ENCODE results near the gene PCBP4.
A peak's percentile ranks its signal among the peaks of the same experiment; 100 is the strongest.

The PCBP4 gene

DNA sequence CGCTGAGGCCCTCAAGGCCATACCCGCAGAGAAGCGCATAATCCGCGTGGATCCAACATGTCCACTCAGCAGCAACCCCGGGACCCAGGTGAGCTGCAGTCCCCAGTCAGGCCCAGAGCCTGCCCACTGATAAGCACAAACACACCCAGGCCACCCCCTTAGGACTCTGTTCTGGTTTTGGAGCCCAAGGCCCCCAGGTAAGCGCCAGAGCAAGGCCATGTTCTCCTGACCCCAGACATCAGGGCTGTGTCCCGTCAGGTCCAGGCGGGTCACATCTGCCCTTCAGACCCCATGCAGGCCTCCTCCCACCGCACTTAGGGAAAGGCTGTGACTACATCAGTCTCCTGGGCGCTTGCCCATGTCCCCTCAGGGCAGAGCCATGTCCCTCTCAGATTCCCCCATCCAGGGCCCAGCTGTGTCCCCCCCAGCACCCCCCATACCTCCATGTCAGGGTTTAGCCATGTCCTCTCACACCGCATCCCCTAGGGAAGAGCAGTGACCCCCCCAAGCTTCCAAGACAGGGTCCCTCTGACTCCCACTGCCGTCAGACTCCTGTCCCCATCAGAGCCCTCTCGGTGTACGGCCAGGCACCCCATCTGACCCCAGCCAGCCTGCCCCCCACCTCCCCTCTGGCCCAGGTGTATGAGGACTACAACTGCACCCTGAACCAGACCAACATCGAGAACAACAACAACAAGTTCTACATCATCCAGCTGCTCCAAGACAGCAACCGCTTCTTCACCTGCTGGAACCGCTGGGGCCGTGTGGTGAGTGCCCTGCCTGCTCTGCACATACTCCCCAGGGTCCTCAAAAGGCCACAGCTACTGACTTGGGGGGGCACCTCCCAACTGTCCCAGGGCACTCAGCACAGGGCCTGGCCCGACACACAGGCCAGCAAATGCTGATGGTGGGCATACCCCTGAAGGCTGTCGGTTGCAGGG is 23.5 kb downstream of the PCBP4 start:
- no peak for DNase-seq (ENCODE audit: low read depth in 1 of 2, low spot score in 1 of 2)
- no peak for TF ChIP-seq JUND (IDR thresholded peaks at IDR 0.05; ENCODE audit: low read depth)
- in situ Hi-C loops (cut with HindIII; ENCODE audit: low pct_unique_long_range_greater_than_20kb, low sequenced_read_pairs), result no loop called here

DNA sequence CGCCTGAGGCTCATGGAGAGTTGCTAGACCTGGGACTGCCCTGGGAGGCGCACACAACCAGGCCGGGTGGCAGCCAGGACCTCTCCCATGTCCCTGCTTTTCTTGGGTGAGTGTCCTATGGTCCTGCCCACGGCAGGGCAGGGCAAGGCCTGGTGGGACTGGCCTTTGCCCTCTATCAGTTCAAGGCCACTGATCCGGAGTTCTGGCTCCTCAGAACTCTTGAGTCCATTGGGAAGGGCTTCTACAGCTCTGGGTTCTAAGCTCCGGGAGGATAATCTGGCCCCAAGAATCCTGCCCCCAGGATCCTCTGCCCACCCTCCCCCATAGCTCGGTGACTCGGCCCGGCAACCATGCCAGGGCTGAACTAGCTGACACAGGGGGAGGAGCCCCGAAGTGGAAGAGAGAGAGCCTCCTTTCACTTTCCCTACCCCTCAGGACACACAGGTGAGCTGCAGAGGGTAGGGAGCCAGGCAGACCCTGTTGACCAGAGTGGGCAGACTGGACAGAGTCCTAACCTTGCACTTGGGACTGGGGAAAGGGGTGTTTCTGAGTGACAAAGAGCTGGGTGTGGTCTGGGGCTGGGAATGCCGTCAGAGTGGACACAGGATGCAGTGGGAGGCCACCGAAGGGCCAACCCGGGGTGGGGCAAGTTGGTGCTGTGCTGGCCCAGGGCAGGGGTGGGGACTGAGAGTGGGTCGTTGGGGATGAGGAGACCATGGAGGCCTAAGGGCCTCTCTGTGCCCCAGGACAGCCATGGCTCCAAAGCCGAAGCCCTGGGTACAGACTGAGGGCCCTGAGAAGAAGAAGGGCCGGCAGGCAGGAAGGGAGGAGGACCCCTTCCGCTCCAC is 24.4 kb downstream of the PCBP4 start:
- in situ Hi-C loops (cut with HindIII; ENCODE audit: low pct_unique_long_range_greater_than_20kb, low sequenced_read_pairs), result no loop called here
- peak; percentile 52 to 56 for DNase-seq (ENCODE audit: low read depth in 1 of 2, low spot score in 1 of 2)
- no peak for TF ChIP-seq JUND (IDR thresholded peaks at IDR 0.05; ENCODE audit: low read depth)

DNA sequence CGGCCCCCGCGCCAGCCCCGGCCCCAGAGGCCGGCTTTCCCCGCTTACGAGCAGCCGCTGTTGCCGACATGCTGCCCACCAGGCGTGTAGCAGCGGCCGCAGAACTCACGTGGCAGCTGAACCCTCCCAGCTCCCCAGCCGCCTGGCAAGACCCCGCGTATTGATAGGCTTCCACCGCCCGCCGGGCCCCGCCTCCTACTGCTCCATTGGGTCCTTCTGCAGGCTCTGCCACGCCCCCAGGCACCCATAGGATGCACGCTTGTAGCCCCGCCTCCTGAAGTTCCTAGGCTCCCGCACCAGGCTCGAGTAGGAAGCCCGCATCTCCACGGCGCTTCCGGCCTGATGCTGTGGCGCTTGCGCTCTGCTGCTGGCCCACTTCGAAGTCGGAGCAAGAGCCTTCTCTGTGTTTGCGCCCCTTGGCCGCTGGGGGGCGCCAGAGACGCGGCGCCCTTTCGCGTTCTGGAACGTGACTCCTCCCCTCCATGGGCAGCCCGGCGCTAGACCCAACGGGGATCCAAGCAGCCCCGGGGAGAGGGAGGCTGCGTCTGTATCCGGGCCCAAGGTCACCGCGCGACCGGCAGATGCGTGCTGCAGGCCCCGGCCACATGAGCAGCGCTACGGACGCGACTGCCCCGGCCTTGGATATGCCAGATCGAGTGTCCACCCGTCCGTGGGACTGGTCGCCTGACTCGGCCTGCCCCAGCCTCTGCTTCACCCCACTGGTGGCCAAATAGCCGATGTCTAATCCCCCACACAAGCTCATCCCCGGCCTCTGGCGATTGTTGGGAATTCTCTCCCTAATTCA is 25.3 kb downstream of the PCBP4 start, which contains the start of the genes PARP3 and RRP9:
PARP3 (plus strand) TSS at position 566 of the 805 bp plus-strand sequence. CDS start 993 bp downstream, outside the sequence.
RRP9 (minus strand) TSS at position 107 of the 805 bp plus-strand sequence; CDS start at position 70, 37 bp downstream.
- in situ Hi-C loops (cut with HindIII; ENCODE audit: low pct_unique_long_range_greater_than_20kb, low sequenced_read_pairs), result no loop called here
- no peak for TF ChIP-seq JUND (IDR thresholded peaks at IDR 0.05; ENCODE audit: low read depth)
- DNase-seq (ENCODE audit: low read depth in 1 of 2, low spot score in 1 of 2), result peak; percentile 98 to 99

- in situ Hi-C loops (cut with HindIII; ENCODE audit: low pct_unique_long_range_greater_than_20kb, low sequenced_read_pairs), result no loop called here
- TF ChIP-seq JUND (IDR thresholded peaks at IDR 0.05; ENCODE audit: low read depth), result no peak
- no peak for DNase-seq (ENCODE audit: low read depth in 1 of 2, low spot score in 1 of 2)
Measured at GRCh38 chr3:51941463-51941797, 25.8 kb downstream of the PCBP4 start.

GRCh38 chr3:51940648-51941462 is 26.4 kb downstream of the PCBP4 start:
- DNase-seq (ENCODE audit: low read depth in 1 of 2, low spot score in 1 of 2), result no peak
- TF ChIP-seq JUND (IDR thresholded peaks at IDR 0.05; ENCODE audit: low read depth), result no peak
- in situ Hi-C loops (cut with HindIII; ENCODE audit: low pct_unique_long_range_greater_than_20kb, low sequenced_read_pairs), result no loop called here

DNA sequence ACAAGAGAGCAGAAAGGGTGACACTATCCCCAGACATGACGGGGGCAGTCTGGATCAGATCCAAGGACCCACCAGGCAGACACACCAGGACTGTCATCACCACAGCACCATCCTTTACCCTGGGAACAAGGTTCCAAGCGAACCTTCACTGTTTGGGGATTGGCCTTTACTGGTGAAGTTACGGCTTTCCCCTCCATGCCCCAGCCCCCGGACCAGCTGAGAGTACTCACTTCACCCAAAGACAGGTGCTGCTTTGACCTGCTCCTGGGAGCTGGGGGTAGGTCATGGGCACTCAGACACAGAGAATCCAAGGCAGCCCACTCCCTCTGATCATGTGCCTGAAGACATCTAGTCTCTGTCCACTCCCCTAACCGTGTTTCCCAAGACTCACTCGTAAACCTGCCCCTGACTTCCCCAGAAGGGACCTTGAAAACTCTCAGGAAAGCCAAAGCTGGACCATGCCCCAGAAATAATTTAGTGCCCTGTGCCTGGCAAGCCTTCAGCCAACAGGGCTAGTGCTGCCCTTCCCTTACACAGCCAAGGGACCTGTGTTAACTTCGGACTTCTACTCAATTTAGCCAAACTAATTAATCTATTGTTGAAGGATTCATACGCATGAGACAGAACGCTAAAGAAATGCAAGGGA is 28.4 kb downstream of the PCBP4 start:
- in situ Hi-C loops (cut with HindIII; ENCODE audit: low pct_unique_long_range_greater_than_20kb, low sequenced_read_pairs), result no loop called here
- no peak for DNase-seq (ENCODE audit: low read depth in 1 of 2, low spot score in 1 of 2)
- no peak for TF ChIP-seq JUND (IDR thresholded peaks at IDR 0.05; ENCODE audit: low read depth)

- in situ Hi-C loops (cut with HindIII; ENCODE audit: low pct_unique_long_range_greater_than_20kb, low sequenced_read_pairs), result no loop called here
- no peak for TF ChIP-seq JUND (IDR thresholded peaks at IDR 0.05; ENCODE audit: low read depth)
Measured at GRCh38 chr3:51937611-51938450, 29.4 kb downstream of the PCBP4 start.

DNA sequence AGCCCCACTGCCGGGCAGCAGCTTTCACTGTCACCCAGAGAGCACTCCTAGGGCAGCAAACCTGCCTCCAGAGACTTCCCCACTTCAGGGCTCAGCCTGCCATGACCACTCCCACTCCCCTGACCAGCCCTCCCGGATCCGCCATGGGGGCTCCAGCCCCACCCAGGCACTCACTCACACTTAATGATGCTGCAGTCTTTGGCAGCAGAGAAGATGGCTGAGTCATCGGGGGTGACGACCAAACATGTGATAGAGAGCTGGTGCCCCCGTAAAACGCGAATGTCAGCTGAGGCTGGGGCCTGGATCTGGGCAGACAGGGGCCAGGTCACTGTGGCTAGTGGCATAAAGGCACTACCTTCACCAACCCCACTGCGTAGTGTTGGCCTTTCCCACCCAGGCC is 30.2 kb downstream of the PCBP4 start:
- in situ Hi-C loops (cut with HindIII; ENCODE audit: low pct_unique_long_range_greater_than_20kb, low sequenced_read_pairs), result no loop called here
- TF ChIP-seq JUND (IDR thresholded peaks at IDR 0.05; ENCODE audit: low read depth), result no peak
- no peak for DNase-seq (ENCODE audit: low read depth in 1 of 2, low spot score in 1 of 2)

More at GRCh38 chr3:51937611-51938450, 29.4 kb downstream of the PCBP4 start:
- DNase-seq (ENCODE audit: low read depth in 1 of 2, low spot score in 1 of 2), result no peak

DNA sequence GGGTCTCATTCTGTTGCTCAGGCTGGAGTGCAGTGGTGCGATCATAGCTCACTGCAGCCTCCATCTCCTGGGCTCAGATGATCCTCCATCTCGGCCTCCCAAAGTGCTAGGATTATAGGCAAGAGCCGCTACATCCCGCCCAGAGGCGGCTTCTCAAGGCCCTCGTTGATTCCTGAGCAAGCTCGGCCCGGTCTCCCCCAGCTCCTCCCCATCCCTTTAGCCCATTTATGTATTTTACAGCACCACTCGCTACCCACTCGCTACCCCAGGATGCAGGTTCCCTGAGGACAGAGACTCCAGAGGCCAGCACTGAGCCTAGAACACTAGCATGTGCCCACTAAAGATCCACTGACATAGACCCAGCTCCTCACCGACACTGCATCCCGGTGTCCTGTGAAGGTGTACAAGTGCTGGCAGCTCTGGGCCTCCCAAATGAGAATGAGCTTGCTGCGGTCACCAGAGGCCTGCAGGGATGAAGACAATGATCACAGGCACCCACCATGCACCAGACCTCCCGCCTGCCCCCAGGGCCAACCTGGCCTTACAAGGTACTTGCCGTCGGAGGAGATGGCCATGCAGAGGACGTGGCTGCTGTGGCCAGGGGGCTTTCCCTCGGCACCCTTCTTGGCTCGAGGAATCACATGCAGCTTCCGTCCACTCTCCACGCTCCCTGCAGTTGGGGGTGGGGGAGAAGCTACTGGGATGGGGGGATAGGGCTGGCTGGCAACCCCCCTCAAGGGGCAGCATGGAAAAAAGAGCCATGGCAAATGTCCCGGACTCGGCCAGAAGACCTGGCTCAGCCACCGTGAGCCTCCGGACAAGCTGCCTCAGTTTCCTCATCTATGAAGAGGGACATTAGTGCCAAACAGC is 31.1 kb downstream of the PCBP4 start:
- no peak for TF ChIP-seq JUND (IDR thresholded peaks at IDR 0.05; ENCODE audit: low read depth)
- no peak for DNase-seq (ENCODE audit: low read depth in 1 of 2, low spot score in 1 of 2)
- in situ Hi-C loops (cut with HindIII; ENCODE audit: low pct_unique_long_range_greater_than_20kb, low sequenced_read_pairs), result no loop called here
